Heart left ventricle (tissue), 13 donors: ENCODE data around the gene RREB1.

Experiments used
- CTCF ChIP-seq, 12 donors: fragments of 200-600 bp; sonication (generic) in 4 of 12; IDR thresholded peaks; one replicate each; pipeline versions ENCODE4 v1.5.0 to v1.8.0; 2018 to 2022; ENCODE audit warnings: antibody characterized with exemption in 12 of 12, mild to moderate bottlenecking in 5 of 12
- POLR2A ChIP-seq, 2 donors: fragments of 450-650 bp; IDR thresholded peaks; one replicate each; pipeline ENCODE4 v1.6.1; 2017; ENCODE audit warnings: antibody characterized with exemption in 2 of 2, mild to moderate bottlenecking in 2 of 2, moderate library complexity in 2 of 2
- donor health status: ischemic (EF 13 %, LVEDD 7.1; RV severe dilation, severe dysfunction).
- donor health status: DM: no; HTN: yes; CAD: no.
- donor health status: DM: no; HTN: no; CAD: no.
- donor health status: ischemic (EF 25% LVEDD 6.9; RV normal size, moderate dysfunction).
- donor health status: ischemic (EF 25% LVEDD 5.7; RV mildly dilated, moderate dysfunction).
- donor health status: ischemic (EF 35%, LVEDD 5.7; RV mildly dilated, moderate dysfunction).
- donor health status: nonischemic (EF 11% LVEDD 7.7; RV severe dilation, severe dysfunction).
- donor health status: DM: yes; HTN: yes; CAD: no.
- donor health status: PGD.
- donor health status: ischemic (EF 29% LVEDD 5.4; RV normal size, mild dysfunction).
- donor health status: nonischemic (EF 23%, LVEDD 6.1; RV moderate dilation, normal function).

DNA sequence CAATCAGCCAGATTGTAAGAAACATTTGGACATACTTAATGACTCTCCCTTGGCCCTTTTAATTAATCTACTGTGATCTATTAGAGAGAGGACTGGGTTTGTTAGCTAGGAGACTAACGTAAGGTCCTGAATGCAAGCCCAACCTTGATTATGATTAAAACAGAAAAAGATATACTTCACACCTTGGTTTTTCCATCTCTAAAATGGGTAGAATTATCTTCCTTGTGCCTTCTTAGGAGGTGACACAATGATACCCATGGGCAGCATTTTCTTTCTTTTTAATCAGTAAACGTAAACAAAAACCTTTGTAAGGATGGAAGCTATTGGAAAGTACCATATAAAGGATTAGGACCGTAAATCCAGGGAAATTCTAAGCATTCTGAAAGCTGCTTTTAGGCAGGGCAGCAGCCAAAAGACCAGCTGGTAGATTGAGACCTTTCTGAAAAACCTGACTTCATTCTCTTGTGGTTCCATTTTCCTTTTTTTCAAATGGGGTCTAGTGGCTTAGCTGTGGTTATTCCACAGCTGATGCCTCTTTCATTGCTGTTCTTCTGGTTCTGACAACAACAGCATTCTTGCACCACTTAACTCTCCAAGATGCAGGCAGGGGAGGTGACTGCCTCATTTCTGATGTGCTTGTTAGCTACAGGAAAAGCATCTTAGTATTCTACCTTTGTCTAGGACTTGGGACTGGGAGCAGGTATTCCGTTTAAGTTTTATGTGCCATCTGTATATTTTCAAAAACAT, 27.4 kb downstream of the RREB1 start:
- TF ChIP-seq CTCF (IDR thresholded peaks at IDR 0.05) (no peak), POLR2A (IDR thresholded peaks at IDR 0.05) (no peak)
